CD1c-positive myeloid dendritic cell (primary cell): ENCODE measurements around the gene PTPRD.

ENCODE experiments used
- DNase-seq: peaks from one replicate; pipeline ENCODE4 v3.0.0-alpha.2; 2016; ENCODE audit errors: extremely low spot score

PTPRD gene

DNA sequence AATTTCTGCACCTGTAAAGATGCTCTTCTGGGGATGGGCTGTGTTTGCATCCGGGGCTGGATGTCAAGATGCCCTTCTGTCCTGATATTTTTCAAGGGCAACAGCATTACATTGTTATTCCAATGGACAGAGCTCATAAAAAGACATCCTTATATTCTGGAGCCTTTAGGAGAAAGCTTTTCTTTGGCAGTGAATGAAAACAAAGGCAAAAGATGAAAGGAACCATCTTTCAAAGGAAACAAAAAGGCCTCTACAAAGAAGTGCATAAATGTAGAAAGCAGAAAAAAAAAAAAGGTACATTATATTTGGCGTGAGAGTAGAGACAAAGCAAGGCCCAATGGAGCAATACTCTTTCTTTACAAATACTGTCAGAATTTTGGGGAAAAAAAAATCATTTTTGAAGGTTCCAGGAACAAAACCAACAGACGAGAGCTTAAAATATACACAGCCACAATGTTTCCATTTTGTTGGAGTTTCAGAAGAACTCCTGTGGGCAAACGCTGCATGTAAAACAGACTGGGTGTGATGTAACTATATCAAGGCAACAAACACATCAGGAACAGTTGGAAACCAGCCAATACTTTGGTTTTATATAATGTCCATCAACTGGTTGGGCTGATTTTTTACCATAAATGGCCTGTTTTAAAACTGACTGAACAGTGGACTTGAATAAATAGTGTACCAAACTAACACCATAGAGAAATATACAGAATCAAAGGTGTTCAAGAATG, 1927.7 kb downstream of the PTPRD start:
- no peak for DNase-seq

DNA sequence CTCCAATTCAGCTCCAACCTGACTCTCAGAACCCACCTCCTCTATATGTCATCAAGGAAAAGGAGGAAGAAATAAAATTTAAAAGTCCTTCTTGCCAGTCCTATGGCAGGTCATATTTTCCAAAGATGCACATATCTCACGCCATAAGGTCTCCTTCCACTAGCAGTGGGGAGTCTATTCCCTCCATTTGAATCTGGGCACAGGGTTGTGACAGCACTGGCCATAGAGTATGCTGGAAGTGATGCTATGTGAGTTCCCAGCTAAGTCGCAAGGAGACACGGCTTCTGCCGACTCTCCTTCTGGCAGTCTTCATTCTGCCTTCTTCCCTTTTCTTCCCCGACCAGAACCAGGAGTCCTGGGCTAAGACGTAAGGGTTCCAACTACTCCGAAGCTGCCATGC, 1929.3 kb downstream of the PTPRD start:
- no peak for DNase-seq

DNA sequence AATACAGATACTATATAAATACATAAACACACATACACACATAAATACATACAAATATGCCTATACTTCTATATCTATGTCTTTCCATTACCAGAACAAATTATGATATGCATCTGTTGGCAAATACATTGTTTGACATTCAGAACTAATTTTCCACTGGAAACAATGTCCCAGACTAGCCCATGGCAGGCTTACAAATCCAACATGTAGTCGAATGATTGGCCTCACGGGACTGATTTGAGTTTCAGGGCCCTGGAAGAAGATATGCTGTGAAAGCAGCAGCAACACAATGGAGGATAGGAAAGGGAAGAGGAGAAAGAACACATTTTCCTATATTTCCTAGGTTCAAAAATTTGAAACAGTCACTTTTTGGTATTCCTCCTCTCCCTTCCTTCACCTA, 1932.1 kb downstream of the PTPRD start:
- DNase-seq: no peak

GRCh38 chr9:8680157-8680556, 1932.6 kb downstream of the PTPRD start:
- no peak for DNase-seq

GRCh38 chr9:8679371-8679822, 1933.4 kb downstream of the PTPRD start:
- DNase-seq: no peak

GRCh38 chr9:8677741-8678140, 1935.1 kb downstream of the PTPRD start:
- DNase-seq: no peak

DNA sequence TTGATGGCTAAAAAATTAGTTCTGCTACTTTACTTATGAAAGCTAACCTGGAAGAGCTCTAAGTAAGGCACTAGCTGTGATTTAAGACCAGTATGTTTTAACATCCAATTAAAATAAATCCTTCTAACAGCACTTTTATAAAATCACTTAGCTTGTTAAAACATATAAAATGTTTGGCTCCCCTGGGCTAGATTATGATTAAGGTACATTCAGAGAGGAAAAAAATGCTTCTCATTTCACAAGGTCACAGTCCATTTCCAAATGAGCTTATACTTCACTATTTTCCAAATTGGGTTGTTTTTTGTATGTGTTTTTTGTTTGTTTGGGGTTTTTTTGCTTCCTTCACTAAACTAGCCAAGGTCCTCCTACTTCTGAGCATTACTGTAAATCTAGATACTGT, 1938.3 kb downstream of the PTPRD start:
- no peak for DNase-seq

GRCh38 chr9:8673830-8674229, 1939.0 kb downstream of the PTPRD start:
- DNase-seq: no peak

DNA sequence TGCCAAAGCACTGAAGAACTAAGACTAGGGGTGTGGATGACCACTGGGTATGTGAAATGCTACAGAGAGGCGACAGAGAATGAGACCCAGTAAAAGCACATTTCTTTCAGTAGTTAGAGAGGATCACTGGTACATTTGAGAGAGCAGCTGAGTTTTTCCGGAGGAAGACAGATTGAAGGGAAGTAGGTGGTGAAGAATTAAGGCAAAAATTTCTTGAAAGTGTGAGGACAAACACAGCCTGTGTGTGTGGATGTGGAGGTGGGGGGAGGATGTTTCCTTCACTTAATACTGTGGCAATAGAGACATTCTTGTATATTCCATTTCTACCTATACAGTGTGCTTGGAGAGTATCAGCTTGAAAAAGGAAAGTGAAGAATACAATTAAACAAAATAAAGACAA, 1942.1 kb downstream of the PTPRD start:
- no peak for DNase-seq

- no peak for DNase-seq
Measured at GRCh38 chr9:8668751-8669150, 1944.1 kb downstream of the PTPRD start.

DNA sequence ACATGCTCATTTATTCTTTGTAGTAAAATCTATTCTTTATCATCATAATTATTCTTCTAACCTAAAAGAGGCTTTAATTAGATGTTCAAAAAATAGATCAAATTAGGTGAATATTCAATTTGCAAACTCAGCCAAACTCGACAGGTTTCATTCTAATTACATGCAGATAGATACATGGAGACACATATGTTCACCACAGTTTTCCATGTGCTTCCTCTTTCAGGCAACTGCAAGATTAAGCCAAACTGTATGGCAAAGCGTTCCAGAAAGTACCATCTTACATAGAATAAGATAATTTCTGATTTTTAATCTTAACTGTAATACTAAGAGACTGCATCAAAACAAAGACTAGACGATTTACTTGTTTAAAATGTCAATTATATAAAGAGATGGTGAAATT, 1944.6 kb downstream of the PTPRD start:
- DNase-seq: no peak

DNA sequence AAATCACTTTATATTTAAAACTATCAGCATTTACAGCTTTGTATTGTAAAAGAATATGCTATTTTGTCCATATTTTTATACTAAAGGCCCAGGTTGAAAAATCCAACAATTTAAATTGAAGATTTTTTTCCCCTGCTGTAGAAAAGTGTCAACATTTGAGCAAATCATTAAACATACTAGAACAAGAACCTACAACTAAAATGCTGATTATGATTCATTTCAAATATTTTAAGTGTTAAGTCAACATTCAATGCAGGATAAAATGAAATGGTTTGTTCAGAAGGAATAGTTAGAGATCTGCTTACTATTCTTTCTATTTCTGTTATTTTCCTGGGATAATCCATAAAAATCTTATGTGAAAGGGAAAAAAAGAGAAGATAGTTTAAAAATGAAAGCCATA, 1946.7 kb downstream of the PTPRD start:
- no peak for DNase-seq

DNA sequence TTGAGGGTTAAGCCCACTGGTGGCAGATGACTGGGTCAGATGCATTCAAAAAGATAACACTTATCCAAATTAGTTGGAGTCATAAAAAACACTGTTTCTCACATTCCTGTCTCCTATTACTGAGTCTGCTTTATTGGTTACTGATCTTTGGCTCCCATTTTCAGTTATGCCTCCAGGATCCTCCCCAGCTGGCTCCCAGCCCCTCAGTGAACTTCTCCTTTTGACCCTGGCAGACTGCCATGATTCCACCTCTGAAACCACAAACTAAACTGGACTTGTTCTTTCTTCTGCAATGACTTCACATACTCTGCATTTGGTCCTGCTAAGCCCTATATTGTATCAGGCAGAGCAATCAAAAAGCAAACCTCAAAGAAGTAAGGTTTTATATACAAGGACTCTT, 1952.4 kb downstream of the PTPRD start:
- DNase-seq: peak; percentile 80

DNA sequence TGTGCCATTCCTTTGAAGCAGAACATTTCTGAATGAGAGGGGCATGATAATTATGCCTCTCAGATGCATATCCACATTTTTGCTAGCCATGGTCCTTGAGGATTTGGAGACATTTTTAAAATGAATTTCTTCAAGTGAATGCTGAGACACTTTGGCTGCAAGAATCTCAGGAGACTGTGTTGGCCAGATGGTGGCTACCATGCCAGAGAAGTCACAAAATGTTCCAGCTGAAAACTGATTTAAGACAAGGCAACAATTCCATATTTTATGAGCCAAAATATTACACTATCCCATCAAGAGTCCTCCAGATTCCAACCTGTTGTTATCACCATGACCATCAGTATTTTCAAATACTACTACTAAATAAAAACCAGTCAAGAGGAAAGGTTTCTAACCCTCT, 1953.7 kb downstream of the PTPRD start:
- DNase-seq: no peak

- DNase-seq: peak; percentile 36
Measured at GRCh38 chr9:8655071-8655470, 1957.7 kb downstream of the PTPRD start.

GRCh38 chr9:8653855-8654254, 1958.9 kb downstream of the PTPRD start:
- DNase-seq: peak; percentile 24

GRCh38 chr9:8653111-8653510, 1959.7 kb downstream of the PTPRD start:
- no peak for DNase-seq

DNA sequence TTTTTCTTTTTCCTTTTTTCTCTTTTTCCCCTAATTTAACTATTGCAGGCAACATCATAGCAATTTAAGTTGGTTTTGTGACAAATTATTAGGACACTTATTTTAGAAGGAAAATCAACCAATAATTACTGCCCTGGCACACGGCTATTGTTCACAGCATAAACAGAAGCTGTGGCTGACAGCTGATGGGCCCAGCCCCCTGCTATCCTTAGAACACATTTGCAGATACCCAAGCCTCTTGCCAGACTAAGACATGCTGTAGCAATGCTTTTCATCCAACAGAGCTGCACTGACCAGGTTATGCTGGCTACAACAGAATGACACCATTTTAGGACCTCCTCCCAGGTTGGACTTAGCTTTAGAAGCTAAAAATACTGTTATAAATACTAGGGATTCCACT, 1960.5 kb downstream of the PTPRD start:
- DNase-seq: no peak

DNA sequence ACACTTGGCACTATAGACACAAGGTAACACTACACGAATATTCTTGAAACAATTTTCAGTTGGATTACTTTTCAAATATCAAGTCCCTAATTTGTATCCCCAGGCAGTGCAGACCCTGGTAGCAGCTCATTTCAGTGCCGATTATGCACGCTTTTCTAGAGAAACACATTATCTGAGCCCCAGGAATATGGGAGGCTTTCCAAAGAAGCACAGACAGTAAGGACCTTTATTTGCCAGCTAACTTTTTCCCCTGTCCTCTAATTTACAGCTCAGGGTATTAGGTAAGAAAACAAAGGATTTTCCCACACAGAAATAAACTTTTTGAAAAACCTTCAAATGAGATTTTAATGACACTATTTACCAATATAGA, 1961.0 kb downstream of the PTPRD start:
- DNase-seq: no peak

DNA sequence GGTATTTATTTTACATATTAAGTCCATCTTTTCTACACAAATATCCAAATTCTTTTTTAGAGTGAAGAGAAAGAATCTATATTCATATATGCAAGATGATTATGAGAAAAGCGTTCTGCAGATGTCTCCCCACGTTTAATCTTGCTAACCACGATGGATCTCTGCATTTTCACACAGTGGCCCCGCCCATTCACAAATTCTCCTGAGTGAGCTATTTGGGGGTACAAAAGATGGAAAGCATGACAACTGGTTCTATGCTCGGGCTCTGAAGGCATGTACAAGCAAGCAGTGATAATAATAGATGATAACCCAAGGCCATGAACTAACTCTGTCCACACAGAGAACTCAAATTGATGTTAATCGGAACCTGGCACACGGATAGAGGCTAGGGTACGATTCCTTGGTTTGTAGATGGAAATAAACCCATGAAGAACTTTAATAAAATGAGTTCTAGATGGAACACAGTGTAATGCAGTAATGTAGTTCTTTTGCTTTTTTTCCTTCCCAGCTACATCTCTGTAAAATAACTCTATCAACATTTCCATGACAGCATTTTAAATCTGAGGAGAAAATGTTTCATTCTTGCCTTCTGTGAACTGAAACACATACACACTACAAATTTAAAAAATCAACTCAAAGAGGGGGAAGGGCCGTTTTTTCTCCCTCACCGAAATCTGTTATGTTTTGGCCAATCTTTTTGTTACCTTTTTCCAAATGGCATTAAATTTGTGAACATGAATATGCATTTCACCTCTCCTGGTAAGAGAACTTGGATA, 1961.5 kb downstream of the PTPRD start:
- no peak for DNase-seq

GRCh38 chr9:8649807-8650206, 1963.0 kb downstream of the PTPRD start:
- DNase-seq: no peak

DNA sequence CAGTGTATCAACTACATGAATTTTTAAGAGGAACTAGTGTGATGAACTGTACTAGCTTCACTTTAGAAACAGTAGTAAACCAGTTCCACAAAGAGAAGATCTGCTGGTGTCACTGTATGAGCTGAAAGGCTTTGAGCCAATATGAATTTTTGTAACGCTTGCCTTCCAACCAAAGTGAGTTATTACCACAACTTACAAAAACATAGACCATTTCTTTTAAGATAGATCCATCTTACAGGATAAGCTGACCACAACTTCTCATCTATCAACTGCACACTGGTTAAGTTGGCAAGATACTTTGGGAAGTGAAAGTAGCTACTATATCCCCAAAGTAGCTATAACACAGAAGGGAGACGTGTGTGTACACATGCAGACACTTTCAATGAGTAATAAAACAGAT, 1963.6 kb downstream of the PTPRD start:
- peak; percentile 55 for DNase-seq

DNA sequence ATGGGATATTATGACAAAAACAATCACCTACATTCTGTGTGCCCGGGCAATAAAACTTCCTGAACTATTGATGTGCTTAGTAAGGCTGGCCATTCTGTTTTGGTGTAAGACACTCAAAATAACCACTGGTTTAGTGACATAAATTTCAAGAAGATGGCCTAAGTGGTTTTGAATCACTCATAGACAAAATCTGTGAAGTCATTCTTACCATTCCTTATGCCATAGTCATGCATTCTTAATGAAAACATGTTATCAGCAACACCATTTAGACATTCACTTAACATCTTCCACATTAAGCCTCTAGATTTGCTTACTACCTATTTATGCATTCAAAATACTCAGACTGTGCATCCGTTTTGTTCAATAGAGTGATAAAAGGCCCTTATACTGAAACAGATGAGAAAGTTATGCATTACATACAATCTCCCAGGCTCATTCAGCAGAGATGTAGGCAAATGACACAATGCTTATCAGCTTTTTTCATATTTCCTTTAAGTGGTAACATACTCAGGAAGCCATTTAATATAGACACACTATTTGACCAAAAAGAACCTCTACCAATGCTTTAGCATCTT, 1964.4 kb downstream of the PTPRD start:
- DNase-seq: no peak
